Testis (tissue), 3 donors: ENCODE data around the gene ARHGAP26. TPM values are rescaled to one million over a fixed set of nuclear protein-coding genes. Genes with fewer than 3 reads are reported as not detected.

Experiments used
- DNase-seq: peaks from one replicate; pipeline ENCODE4 v3.0.0-alpha.2; 2019
- H3K27ac ChIP-seq, 2 donors: fragments of 200-600 bp; sonication (generic); one replicate each; pipeline ENCODE4 v1.5.1; 2019
- H3K27me3 ChIP-seq: fragments of 200-600 bp; sonication (generic); one replicate; pipeline ENCODE4 v1.5.1; 2019
- H3K36me3 ChIP-seq: fragments of 200-600 bp; sonication (generic); one replicate; pipeline ENCODE4 v1.5.1; 2017; ENCODE audit warnings: low read depth; ENCODE audit errors: missing control alignments
- H3K4me1 ChIP-seq: fragments of 200-600 bp; sonication (generic); one replicate; pipeline ENCODE4 v1.5.1; 2019
- H3K4me3 ChIP-seq, 2 donors: fragments of 200-600 bp; sonication (generic); one replicate each; pipeline ENCODE4 v1.5.1; 2017 to 2019
- H3K9me3 ChIP-seq: fragments of 200-600 bp; sonication (generic); one replicate; pipeline ENCODE4 v1.5.1; 2017
- CTCF ChIP-seq, 3 experiments: fragments of 450-650 bp in 2 of 3; fragments of 200-600 bp in 1 of 3; sonication (generic) in 1 of 3; IDR thresholded peaks; one replicate each; pipeline ENCODE4 v1.5.1; 2016 to 2019; ENCODE audit warnings: antibody characterized with exemption in 3 of 3, mild to moderate bottlenecking in 2 of 3, moderate library complexity in 1 of 3
- POLR2A ChIP-seq: fragments of 450-650 bp; IDR thresholded peaks from one replicate; pipeline ENCODE4 v1.6.1; 2017; ENCODE audit warnings: antibody characterized with exemption, mild to moderate bottlenecking, moderate library complexity
- WGBS, 2 donors: methylation state at CpG; one replicate each; pipeline ENCODE4 v1.1.5; 2018; 5-methylcytosine and 5-hydroxymethylcytosine counted together
- intact Hi-C: fragments of 100-400 bp; cut with DNase I; formaldehyde crosslinking; loops from one replicate; pipeline ENCODE4 v1.15.1; 2023; ENCODE audit warnings: low total_unique reads
- polyA plus RNA-seq: library from polyadenylated mRNA; stranded (reverse); fragments of 350-450 nt; fragmentation: Illumina TruSeq; extraction: RNeasy Lipid Tissue Mini Kit (QIAGEN cat#74804); gene quantifications from one replicate; pipeline ENCODE4 v1.2.3, GENCODE V29; 2014; ENCODE audit warnings: low read depth, low replicate concordance; ENCODE audit not compliant: insufficient read depth
- total RNA-seq, 2 donors: library from RNA; depleted of rRNA; stranded (reverse); fragments of >200 nt; gene quantifications; one replicate each; pipeline ENCODE4 v1.2.3, GENCODE V29; 2016

Gene ARHGAP26
- total and polyA plus RNA-seq, 3 donors from 2014 or later = 33.8 to 98.7 (median 95.7) TPM

- TF ChIP-seq CTCF (IDR thresholded peaks at IDR 0.05) = no peak
- no peak for TF ChIP-seq POLR2A
- peak; percentile 30 for DNase-seq
- H3K4me3 ChIP-seq = no peak overlapping the region
- peaks cover 12% of the 10 kb centered on the region for H3K4me1 ChIP-seq
- H3K27me3 ChIP-seq = no peaks in the 10 kb centered on the region
- H3K27ac ChIP-seq = no peak overlapping the region
- WGBS, 2 donors = 79 to 81% methylated on average over 10 of the region's 10 CpGs
- intact Hi-C loops = loop anchor here (10.0 kb wide), 1 partner anchor 816 kb away; no protein-coding TSS in a partner anchor
- no peaks in the 10 kb centered on the region for H3K36me3 ChIP-seq
- no peaks in the 10 kb centered on the region for H3K9me3 ChIP-seq
Measured at GRCh38 chr5:143008809-143009521, 238.8 kb downstream of the ARHGAP26 start.

- Histone ChIP-seq H3K4me3 (no peak overlapping the region), H3K4me1 (peaks cover 12% of the 10 kb centered on the region), H3K27me3 (no peaks in the 10 kb centered on the region), H3K27ac (no peak overlapping the region), H3K9me3 (no peaks in the 10 kb centered on the region), H3K36me3 (no peaks in the 10 kb centered on the region)
- no peak for DNase-seq
- intact Hi-C loops = no loop called here
- WGBS, 2 donors = 41 to 72% methylated on average over 1 of the region's 1 CpG
- no peak for TF ChIP-seq POLR2A
Measured at GRCh38 chr5:143010351-143010750, 240.2 kb downstream of the ARHGAP26 start.

GRCh38 chr5:143011585-143011984, 241.4 kb downstream of the ARHGAP26 start:
- Histone ChIP-seq H3K27ac (no peak overlapping the region), H3K4me3 (no peak overlapping the region), H3K9me3 (no peaks in the 10 kb centered on the region), H3K36me3 (no peaks in the 10 kb centered on the region), H3K27me3 (no peaks in the 10 kb centered on the region), H3K4me1 (peaks cover 12% of the 10 kb centered on the region)
- no peak for TF ChIP-seq CTCF (IDR thresholded peaks at IDR 0.05)
- no peak for TF ChIP-seq POLR2A
- no peak for DNase-seq
- intact Hi-C loops = no loop called here
- WGBS, 2 donors = 39 to 53% methylated on average over 2 of the region's 2 CpGs

- no peak for DNase-seq
- H3K4me3 ChIP-seq = no peak overlapping the region
- no peaks in the 10 kb centered on the region for H3K36me3 ChIP-seq
- H3K27ac ChIP-seq = no peak overlapping the region
- H3K27me3 ChIP-seq = no peaks in the 10 kb centered on the region
- intact Hi-C loops = no loop called here
- 76 to 94% methylated on average over 4 of the region's 4 CpGs for WGBS, 2 donors
- peaks cover 5% of the 10 kb centered on the region for H3K4me1 ChIP-seq
- no peaks in the 10 kb centered on the region for H3K9me3 ChIP-seq
- TF ChIP-seq CTCF (IDR thresholded peaks at IDR 0.05) = no peak
- TF ChIP-seq POLR2A = no peak
Measured at GRCh38 chr5:143013176-143013891, 243.2 kb downstream of the ARHGAP26 start.

- Histone ChIP-seq H3K9me3 (no peaks in the 10 kb centered on the region), H3K27me3 (no peaks in the 10 kb centered on the region), H3K27ac (no peak overlapping the region), H3K4me3 (no peak overlapping the region), H3K36me3 (no peaks in the 10 kb centered on the region), H3K4me1 (peaks cover 5% of the 10 kb centered on the region)
- WGBS, 2 donors = 86 to 89% methylated on average over 12 of the region's 12 CpGs
- intact Hi-C loops = no loop called here
- peak; percentile 26 for DNase-seq
- TF ChIP-seq CTCF (IDR thresholded peaks at IDR 0.05) = peak in 2 of 3 experiments; percentile 15 to 29
- TF ChIP-seq POLR2A = no peak
Measured at GRCh38 chr5:143014017-143014651, 244.0 kb downstream of the ARHGAP26 start.
